HepG2 (cell line): ENCODE results near the gene GPX2. TPM values are rescaled to one million over a fixed set of nuclear protein-coding genes. Genes with fewer than 3 reads are reported as not detected.

Source experiments
- FOXK2 ChIP-seq: fragments of 450-650 bp; IDR thresholded peaks from 2 replicates; pipeline ENCODE4 v1.6.1; 2016
- MAZ ChIP-seq, 2 experiments: sonication (generic) in 1 of 2; formaldehyde crosslinking in 1 of 2; IDR thresholded peaks; 2 replicates each; pipeline versions ENCODE4 v1.5.0 to v1.6.1; 2012 to 2020; ENCODE audit warnings: low read depth in 2 of 2, mild to moderate bottlenecking in 2 of 2, borderline replicate concordance in 1 of 2, improper control_type of control experiment in 1 of 2, low read length in 1 of 2, missing genetic modification reagents in 1 of 2, moderate library complexity in 1 of 2
- MEIS1 ChIP-seq: sonication (generic); formaldehyde crosslinking; IDR thresholded peaks from 2 replicates; pipeline ENCODE4 v1.9.0; 2021; ENCODE audit warnings: mild to moderate bottlenecking, missing genetic modification reagents, moderate library complexity, borderline replicate concordance
- MLLT10 ChIP-seq: sonication (generic); formaldehyde crosslinking; IDR thresholded peaks from 2 replicates; pipeline ENCODE4 v1.4.0; 2020; ENCODE audit warnings: missing genetic modification reagents
- MXD1 ChIP-seq: sonication (generic); formaldehyde crosslinking; IDR thresholded peaks from 2 replicates; pipeline ENCODE4 v1.4.0; 2020; ENCODE audit warnings: mild to moderate bottlenecking, missing genetic modification reagents
- NBN ChIP-seq: fragments of 450-650 bp; conservative IDR thresholded peaks from 2 replicates; pipeline ENCODE4 v1.6.1; 2017
- PRDM10 ChIP-seq: sonication (generic); formaldehyde crosslinking; IDR thresholded peaks from 2 replicates; pipeline ENCODE4 v1.4.0; 2020; ENCODE audit warnings: low read depth, missing genetic modification reagents
- PRPF4 ChIP-seq: fragments of 200-400 bp; formaldehyde crosslinking; IDR thresholded peaks from 2 replicates; pipeline ENCODE4 v1.6.1; 2016; ENCODE audit warnings: low read length, low read depth; ENCODE audit not compliant: poor library complexity, severe bottlenecking
- RAD51 ChIP-seq: fragments of 450-650 bp; IDR thresholded peaks from 2 replicates; pipeline ENCODE4 v1.6.1; 2016; ENCODE audit warnings: borderline replicate concordance
- RNF2 ChIP-seq: fragments of 450-650 bp; conservative IDR thresholded peaks from 2 replicates; pipeline ENCODE4 v1.6.1; 2016; ENCODE audit warnings: low read depth
- RXRA ChIP-seq: sonication (generic); formaldehyde crosslinking; IDR thresholded peaks from 2 replicates; pipeline ENCODE4 v1.5.1; 2020; ENCODE audit warnings: missing genetic modification reagents
- SMC3 ChIP-seq: IDR thresholded peaks from 2 replicates; pipeline ENCODE4 v1.6.1; 2011; ENCODE audit warnings: low read length, improper control_type of control experiment
- ZBTB43 ChIP-seq: sonication (generic); formaldehyde crosslinking; conservative IDR thresholded peaks from 2 replicates; pipeline ENCODE4 v1.4.0; 2020; ENCODE audit warnings: missing genetic modification reagents
- ZMAT3 ChIP-seq: sonication (generic); formaldehyde crosslinking; conservative IDR thresholded peaks from 2 replicates; pipeline ENCODE4 v1.7.0; 2021; ENCODE audit warnings: missing genetic modification reagents
- ZMYM2 ChIP-seq: sonication (generic); formaldehyde crosslinking; IDR thresholded peaks from 2 replicates; pipeline ENCODE4 v1.8.0; 2022; ENCODE audit warnings: mild to moderate bottlenecking, missing genetic modification reagents
- ZMYM4 ChIP-seq: sonication (generic); formaldehyde crosslinking; IDR thresholded peaks from 2 replicates; pipeline ENCODE4 v1.8.1; 2023; ENCODE audit warnings: mild to moderate bottlenecking, missing genetic modification reagents
- ZNF235 ChIP-seq: sonication (generic); formaldehyde crosslinking; IDR thresholded peaks from 2 replicates; pipeline ENCODE4 v1.8.1; 2023; ENCODE audit warnings: mild to moderate bottlenecking, missing genetic modification reagents, borderline replicate concordance
- ZNF543 ChIP-seq: sonication (generic); formaldehyde crosslinking; IDR thresholded peaks from 2 replicates; pipeline ENCODE4 v1.4.0; 2020; ENCODE audit warnings: mild to moderate bottlenecking, missing genetic modification reagents
- ZNF549 ChIP-seq: sonication (generic); formaldehyde crosslinking; IDR thresholded peaks from 2 replicates; pipeline ENCODE4 v1.5.0; 2020; ENCODE audit warnings: missing genetic modification reagents
- ZNF597 ChIP-seq: sonication (generic); formaldehyde crosslinking; IDR thresholded peaks from 2 replicates; pipeline ENCODE4 v1.5.0; 2020; ENCODE audit warnings: missing genetic modification reagents
- ZNF737 ChIP-seq: sonication (generic); formaldehyde crosslinking; IDR thresholded peaks from 2 replicates; pipeline ENCODE4 v1.5.0; 2020; ENCODE audit warnings: missing genetic modification reagents, mild to moderate bottlenecking, borderline replicate concordance
- ZNF768 ChIP-seq: sonication (generic); formaldehyde crosslinking; IDR thresholded peaks from 2 replicates; pipeline ENCODE4 v1.4.0; 2020; ENCODE audit warnings: missing genetic modification reagents
- ZNF816 ChIP-seq: sonication (generic); formaldehyde crosslinking; IDR thresholded peaks from 2 replicates; pipeline ENCODE4 v1.8.0; 2022; ENCODE audit warnings: missing genetic modification reagents, mild to moderate bottlenecking, borderline replicate concordance
- ZSCAN25 ChIP-seq: sonication (generic); formaldehyde crosslinking; IDR thresholded peaks from 2 replicates; pipeline ENCODE4 v1.8.0; 2022; ENCODE audit warnings: mild to moderate bottlenecking, missing genetic modification reagents
- polyA plus RNA-seq, 8 experiments: library from polyadenylated mRNA; depleted of rRNA in 3 of 8; stranded (reverse) in 7 of 8; unstranded in 1 of 8; fragments of >200 nt; fragmentation: Illumina TruSeq in 4 of 8; extraction: Trizol in 4 of 8; gene quantifications; 2 replicates each; pipeline versions ENCODE4 v1.2.1 to v1.2.3, GENCODE V29; 2011 to 2016; ENCODE audit warnings: low read depth in 4 of 8, missing spikeins in 1 of 8, mixed read lengths in 1 of 8; ENCODE audit not compliant: insufficient read depth in 1 of 8
- total RNA-seq, 5 experiments: library from RNA; depleted of rRNA; stranded (reverse); fragments of >200 nt; fragmentation: Illumina TruSeq; extraction: Trizol; gene quantifications; 2 replicates each; pipeline ENCODE4 v1.2.3, GENCODE V29; 2016; ENCODE audit warnings: low read depth in 1 of 5

Gene GPX2
- total and polyA plus RNA-seq, 2 of the 13 experiments (the other 11 are each of a cell fraction or from before 2014, with no cell fraction given): 526 to 674 TPM

- TF ChIP-seq ZNF549 (CRISPR knock-in tag): no peak
- no peak for TF ChIP-seq ZMYM2 (CRISPR knock-in tag)
- TF ChIP-seq ZNF235: 0 out of 2 replicates have a peak, but pooled peaks have one; percentile 7
- TF ChIP-seq PRDM10 (CRISPR knock-in tag): 0 out of 2 replicates have a peak, but pooled peaks have one; percentile 31
- TF ChIP-seq ZSCAN25: peak; percentile 96
- no peak for TF ChIP-seq ZBTB43 (CRISPR knock-in tag)
- no peak for TF ChIP-seq RAD51
- no peak for TF ChIP-seq PRPF4
- peak; percentile 56; the same call in 1 of the 2 replicates for TF ChIP-seq RXRA (CRISPR knock-in tag)
- TF ChIP-seq FOXK2: no peak
- TF ChIP-seq ZMAT3: 0 out of 2 replicates have a peak, but pooled peaks have one; percentile 55
- TF ChIP-seq MLLT10: no peak
- no peak for TF ChIP-seq NBN
- TF ChIP-seq MEIS1 (CRISPR knock-in tag): no peak
- no peak for TF ChIP-seq ZMYM4 (CRISPR knock-in tag)
- TF ChIP-seq RNF2: no peak
- TF ChIP-seq SMC3: no peak
- no peak for TF ChIP-seq ZNF816 (CRISPR knock-in tag)
- TF ChIP-seq ZNF768: no peak
- no peak for TF ChIP-seq ZNF737 (CRISPR knock-in tag)
- TF ChIP-seq MXD1 (CRISPR knock-in tag): no peak
- no peak for TF ChIP-seq ZNF597 (CRISPR knock-in tag)
- TF ChIP-seq MAZ (IDR thresholded peaks at IDR 0.05; ENCODE audit: borderline replicate concordance, low read depth, low read length): no peak
- no peak for TF ChIP-seq MAZ (CRISPR knock-in tag; IDR thresholded peaks at IDR 0.05; ENCODE audit: low read depth)
- TF ChIP-seq ZNF543 (CRISPR knock-in tag): no peak
Measured at GRCh38 chr14:64947710-64948611, 5.4 kb upstream of the GPX2 start (continued).
